Transverse colon (tissue), 4 donors: ENCODE results near the gene BCL6.

ENCODE experiments used
- EP300 ChIP-seq: sonication (generic); formaldehyde crosslinking; IDR thresholded peaks from one replicate; pipeline ENCODE4 v1.6.1; 2017; ENCODE audit warnings: antibody characterized with exemption, low read depth
- POLR2A ChIP-seq: fragments of 450-650 bp; IDR thresholded peaks from one replicate; pipeline ENCODE4 v1.6.1; 2016; ENCODE audit warnings: antibody characterized with exemption, mild to moderate bottlenecking, moderate library complexity
- POLR2AphosphoS5 ChIP-seq, 3 donors: sonication (generic); formaldehyde crosslinking; IDR thresholded peaks; one replicate each; pipeline ENCODE4 v1.6.1; 2016; ENCODE audit warnings: antibody characterized with exemption in 3 of 3
- TF ChIP-seq, protein P1 (sequence below), 5 experiments: fragments of 200-600 bp in 3 of 5; fragments of 450-650 bp in 2 of 5; sonication (generic) in 3 of 5; IDR thresholded peaks; 1 replicate in 2 of 5; 2 replicates in 3 of 5; pipeline ENCODE4 v1.5.1; 2016 to 2017; ENCODE audit warnings: antibody characterized with exemption in 5 of 5, inconsistent platforms in 3 of 5, mild to moderate bottlenecking in 2 of 5, moderate library complexity in 1 of 5

DNA sequence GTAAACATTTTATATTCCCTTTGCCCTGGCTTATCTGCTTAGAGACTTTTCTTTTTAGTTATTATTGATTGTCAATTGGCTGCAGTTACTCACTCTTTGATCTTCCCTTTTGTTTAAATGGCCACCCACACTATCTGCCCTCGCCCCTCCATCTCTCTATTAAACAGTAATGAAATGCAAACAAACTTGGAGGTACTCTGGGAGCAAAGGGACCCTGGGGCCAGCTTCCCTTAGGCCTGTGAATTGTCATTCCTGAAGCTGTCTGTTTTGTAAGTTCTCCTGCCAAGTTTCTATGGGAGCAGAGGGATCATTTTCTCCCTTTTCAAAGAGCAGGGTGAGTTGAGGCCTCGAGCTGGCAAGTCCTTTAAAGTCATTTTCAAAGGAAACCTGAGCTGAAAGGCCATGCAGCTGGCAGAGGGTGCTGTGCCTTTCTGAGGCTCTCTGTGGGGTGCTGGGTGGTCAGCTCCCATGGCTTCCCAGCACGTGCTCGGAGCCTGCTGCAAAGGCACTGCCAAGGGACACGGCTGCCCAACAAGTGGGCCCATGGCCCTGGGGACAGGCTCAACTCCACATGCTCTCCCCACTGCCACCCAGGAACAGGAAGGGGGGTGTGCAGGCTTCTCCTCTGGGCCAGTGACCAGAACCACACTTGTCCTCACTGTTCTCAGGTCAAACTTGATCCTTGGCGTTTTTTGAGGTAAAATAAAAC, 25.5 kb downstream of the BCL6 start:
- TF ChIP-seq, protein P1, sequence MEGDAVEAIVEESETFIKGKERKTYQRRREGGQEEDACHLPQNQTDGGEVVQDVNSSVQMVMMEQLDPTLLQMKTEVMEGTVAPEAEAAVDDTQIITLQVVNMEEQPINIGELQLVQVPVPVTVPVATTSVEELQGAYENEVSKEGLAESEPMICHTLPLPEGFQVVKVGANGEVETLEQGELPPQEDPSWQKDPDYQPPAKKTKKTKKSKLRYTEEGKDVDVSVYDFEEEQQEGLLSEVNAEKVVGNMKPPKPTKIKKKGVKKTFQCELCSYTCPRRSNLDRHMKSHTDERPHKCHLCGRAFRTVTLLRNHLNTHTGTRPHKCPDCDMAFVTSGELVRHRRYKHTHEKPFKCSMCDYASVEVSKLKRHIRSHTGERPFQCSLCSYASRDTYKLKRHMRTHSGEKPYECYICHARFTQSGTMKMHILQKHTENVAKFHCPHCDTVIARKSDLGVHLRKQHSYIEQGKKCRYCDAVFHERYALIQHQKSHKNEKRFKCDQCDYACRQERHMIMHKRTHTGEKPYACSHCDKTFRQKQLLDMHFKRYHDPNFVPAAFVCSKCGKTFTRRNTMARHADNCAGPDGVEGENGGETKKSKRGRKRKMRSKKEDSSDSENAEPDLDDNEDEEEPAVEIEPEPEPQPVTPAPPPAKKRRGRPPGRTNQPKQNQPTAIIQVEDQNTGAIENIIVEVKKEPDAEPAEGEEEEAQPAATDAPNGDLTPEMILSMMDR (IDR thresholded peaks at IDR 0.05), result no peak
- TF ChIP-seq POLR2A, result no peak
- no peak for TF ChIP-seq EP300
- TF ChIP-seq POLR2AphosphoS5 (IDR thresholded peaks at IDR 0.05), result no peak
